HG02885 (cell line): ENCODE results near the gene NDUFAF8.

ENCODE experiments used
- ATAC-seq: cut with Tn5 transposase; IDR thresholded peaks from one replicate; pipeline ENCODE4 v1.9.1; 2021; ENCODE audit warnings: mild to moderate bottlenecking; ENCODE audit not compliant: unreplicated experiment, poor library complexity

The NDUFAF8 gene

DNA sequence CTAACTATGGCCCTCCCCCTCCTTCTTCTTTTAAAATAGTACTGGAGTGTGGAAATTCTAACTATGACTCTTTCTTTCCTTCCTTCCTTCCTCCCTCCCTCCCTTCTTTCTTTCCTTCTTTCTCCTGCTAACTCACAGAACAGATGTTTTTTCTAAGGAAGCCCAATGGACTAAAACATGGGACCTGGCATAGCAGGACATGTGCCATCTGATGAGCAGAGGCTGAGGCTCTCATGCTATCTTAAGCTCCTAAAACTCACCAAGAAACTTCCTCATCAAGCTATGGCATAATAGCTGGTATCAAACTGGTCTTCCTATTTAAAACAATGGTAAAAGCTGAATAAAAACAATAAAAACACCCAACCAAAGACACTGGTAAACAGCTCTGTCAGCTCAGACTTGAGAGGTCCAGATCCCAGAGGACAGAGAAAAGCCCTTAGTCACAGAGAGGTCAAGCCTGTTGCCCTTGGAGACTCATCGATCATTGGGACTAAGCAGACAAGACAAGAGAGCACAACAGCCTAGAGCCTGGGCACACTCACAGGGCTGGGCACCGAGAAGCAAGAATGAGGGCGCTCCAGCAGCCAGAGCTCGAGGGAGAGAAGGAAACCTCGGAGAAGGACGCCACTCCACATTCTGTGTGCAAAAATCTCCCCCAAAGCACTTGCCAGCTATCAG is 28.4 kb downstream of the NDUFAF8 start:
- no peak for ATAC-seq

DNA sequence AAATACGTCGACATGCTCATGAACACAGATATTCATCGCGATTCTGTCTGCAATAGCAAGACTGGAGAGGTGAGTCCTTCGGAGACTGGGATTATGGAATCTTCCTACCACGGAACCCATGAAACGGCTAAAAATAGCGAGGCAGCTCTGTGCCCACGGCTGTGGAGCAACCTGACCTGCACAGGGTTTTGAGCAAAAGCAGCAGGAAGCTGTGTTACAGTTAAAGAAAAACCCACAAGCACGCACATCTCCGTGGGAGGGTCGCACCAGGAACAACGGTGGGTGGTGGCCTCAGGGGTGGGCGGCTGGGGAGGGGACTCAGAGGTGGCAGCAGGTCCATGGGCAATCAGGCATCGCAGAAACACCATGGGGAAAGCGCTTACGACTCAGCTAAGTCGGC is 31.2 kb downstream of the NDUFAF8 start:
- ATAC-seq, result no peak

- no peak for ATAC-seq
Observed at GRCh38 chr17:81271226-81271625, 32.1 kb downstream of the NDUFAF8 start.

- ATAC-seq, result no peak
Observed at GRCh38 chr17:81272616-81273015, 33.5 kb downstream of the NDUFAF8 start.

DNA sequence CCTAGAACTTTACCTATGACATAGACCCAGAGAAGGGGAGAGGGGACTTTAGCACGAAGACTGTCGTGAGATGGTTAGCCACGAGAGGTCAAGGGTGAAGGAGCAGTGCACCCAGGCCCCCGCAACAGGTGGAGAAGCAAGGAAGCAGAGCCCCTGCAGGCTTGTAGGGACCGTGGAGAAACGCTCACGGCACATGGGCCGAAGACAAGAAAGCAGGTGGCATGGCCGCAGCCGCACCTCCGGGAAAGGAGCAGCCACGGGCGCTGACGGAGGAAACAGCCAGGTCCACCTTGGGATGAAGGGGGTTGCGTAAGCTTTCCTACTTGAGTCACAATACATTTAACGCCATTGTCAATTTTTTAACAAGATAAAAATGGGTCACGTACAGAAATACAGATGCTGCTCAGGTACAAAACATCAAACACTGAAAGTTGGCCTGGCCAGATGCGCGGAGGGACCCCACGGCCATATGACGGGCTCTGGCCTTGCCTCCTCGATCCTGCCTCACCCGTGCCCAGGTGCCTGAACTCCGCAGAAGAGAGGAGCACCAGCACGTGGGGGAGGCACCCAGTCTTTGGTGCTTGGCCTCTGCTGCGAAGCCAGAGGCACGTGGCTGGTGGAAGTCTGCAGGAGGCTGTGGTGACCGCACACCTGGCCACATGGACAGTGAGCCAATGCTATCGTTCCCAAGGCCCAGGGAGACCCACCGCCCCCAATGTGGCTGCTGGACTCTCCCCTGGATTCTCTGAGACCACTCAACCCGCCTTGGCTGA is 34.8 kb downstream of the NDUFAF8 start:
- no peak for ATAC-seq

DNA sequence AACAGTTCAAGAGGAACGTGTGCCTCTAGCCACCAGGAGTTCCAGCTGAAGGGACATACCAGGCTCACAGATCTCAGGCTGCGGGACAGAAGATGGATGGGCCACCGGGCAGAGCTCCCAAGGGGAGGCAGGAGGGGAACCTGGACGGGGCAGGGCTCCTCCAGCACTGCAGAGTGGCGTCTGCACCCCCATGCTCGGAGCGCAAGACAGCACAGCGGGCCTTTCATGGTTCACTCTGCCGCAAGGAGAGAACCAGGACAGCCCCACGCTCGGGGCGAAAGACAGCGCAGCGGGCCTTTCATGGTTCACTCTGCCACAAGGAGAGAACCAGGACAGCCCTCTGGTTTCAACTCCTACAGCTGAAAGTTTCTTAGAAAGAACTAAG is 35.3 kb downstream of the NDUFAF8 start:
- ATAC-seq, result no peak

DNA sequence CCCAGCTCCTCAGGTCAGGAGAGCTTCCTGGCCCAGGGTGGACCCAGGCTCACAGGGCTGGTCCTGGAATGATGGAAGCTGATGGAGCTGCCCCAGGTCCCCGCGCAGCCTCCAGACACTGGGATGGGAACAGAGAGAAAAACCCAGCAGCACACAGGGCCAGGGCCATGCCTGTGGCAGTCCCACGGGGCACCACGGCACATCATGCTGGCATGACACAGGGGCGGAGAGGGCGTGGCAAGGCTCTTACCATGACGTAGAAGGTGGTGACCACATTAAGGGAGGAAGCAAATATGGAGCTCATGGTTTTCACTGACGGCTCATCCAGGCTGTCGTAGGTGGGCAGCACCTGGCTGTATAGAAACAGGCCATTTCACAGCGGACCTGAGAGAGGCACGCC is 37.7 kb downstream of the NDUFAF8 start:
- ATAC-seq, result no peak

- ATAC-seq, result no peak
Observed at GRCh38 chr17:81277421-81277820, 38.3 kb downstream of the NDUFAF8 start.

GRCh38 chr17:81277946-81278693 is 39.0 kb downstream of the NDUFAF8 start:
- ATAC-seq, result no peak

DNA sequence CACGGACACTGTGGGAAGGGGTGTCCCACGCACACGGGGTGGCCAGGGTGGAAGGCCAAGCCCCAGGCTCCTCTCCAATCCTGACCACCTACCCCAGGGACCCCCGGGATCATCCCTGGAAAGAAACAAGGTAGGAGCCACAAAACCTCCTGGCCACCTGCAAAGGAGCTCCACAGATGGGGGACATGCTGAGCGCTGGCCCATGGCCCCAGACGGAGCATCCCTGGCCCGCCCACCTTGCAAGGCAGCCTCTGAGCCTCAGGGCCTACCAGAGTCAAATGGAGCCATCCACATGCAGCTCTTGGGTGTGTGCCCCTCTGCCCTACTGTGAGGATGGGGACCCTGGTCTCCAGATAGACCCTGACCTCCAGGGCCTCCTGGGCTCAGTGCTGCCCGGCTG is 39.7 kb downstream of the NDUFAF8 start:
- ATAC-seq, result no peak

GRCh38 chr17:81279278-81280275 is 40.5 kb downstream of the NDUFAF8 start:
- no peak for ATAC-seq

- no peak for ATAC-seq
Observed at GRCh38 chr17:81280571-81280970, 41.5 kb downstream of the NDUFAF8 start.

DNA sequence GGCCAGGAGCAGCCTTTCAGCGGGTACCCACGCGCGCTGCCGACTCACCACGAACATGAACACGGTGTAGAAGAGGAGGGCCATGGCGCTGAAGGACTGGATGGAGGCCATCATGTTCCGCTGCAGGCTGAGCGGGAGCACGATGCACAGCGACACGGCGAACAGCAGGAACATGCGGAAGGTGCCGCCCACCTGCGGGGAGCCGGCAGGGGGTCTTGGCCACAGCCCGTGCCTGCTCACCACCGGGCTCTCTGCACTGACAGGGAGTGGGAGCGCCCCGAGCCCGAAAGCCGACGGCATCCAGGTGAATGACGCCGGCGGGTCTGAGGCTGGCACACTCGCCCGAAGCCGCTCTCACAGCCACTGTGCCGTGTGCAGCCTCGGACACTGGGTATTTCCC is 43.0 kb downstream of the NDUFAF8 start:
- ATAC-seq, result no peak

DNA sequence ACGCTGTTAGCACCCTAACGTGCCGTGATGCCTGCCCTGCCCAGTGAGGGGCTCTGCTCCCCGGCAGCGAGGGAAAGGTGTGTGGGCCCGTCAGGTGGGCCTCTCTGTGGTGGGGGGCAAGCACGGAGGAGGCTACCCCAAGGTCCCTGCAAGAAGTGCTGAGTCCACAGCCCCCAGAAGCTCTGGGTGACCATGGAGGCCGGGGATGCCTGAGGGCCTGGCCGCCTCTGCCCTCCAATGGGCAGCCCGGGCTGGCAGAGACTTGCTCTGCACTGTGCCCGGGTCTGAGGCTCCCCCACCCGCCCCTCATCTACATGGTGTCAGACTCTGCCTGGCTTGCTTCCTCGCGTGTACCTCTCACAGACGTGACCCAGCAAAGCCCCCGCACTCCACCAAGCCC is 43.8 kb downstream of the NDUFAF8 start:
- ATAC-seq, result no peak

- no peak for ATAC-seq
Observed at GRCh38 chr17:81285179-81285878, 46.2 kb downstream of the NDUFAF8 start.

GRCh38 chr17:81285894-81286293 is 46.8 kb downstream of the NDUFAF8 start:
- no peak for ATAC-seq

DNA sequence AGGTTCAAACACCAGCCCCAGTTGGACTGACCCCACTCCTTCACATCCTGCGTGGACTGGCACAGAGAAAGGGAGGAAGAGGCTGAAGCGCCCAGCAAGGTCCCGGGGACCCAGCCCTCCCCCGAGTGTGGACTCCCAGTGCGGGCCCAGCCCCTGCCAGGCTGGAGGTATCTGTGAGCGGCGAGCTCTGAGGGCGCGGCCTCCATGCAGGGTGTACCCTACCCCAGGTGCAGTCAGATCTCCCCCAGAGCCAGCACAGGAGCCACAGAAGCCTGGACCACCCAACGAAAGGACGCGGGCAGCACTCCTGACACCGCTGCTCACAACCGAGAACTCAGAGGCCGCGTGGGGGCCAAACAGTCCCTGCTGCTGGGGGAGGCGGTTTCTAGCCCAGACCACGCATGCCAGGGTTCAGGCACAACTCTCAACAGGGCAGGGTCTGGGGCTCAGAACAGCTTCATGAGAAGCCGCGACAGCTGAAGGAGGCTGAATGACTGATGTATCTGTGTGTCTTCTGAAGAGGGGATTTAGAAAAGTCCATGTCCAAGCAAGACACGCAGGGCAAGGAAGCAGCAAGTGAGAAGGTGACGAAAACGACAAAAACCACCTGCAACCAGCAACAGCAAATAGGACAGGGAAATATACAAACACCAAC is 47.5 kb downstream of the NDUFAF8 start:
- no peak for ATAC-seq

DNA sequence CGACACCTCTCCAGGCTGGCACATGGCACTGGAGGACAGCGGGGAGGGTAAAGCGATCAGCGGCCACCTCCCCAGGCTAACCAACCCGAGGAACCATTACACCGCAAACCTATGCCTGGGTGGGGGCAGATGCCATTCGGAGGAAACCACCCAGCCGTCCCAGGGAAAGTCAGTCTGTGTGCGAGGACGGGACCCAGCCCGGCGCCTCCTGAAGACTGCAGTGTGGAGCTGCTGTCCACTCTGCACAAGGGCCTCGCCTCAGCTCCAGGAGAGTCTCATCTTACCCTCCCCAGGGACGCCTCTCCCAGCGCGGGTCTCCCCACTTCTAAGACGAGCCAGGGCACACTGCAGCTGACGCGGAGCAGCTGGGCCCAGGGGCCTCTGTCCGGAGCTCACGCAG is 48.0 kb downstream of the NDUFAF8 start:
- no peak for ATAC-seq
